Stimulated activated CD4-positive, alpha-beta T cell treated with anti-CD3 and anti-CD28 coated beads, Interleukin-4, amount 100 ng/mL, for 4 hours (primary cell): ENCODE results near the gene PLCG2.
A peak's percentile ranks its signal among the peaks of the same experiment; 100 is the strongest.
"Not testable (repeated sequence)": the region's sequence is repeated elsewhere in the genome, so short reads cannot be mapped to it uniquely, and the experiment has no call there.

Source experiments
- DNase-seq, 2 experiments: peaks; one replicate each; pipeline ENCODE4 v3.0.0-alpha.2; 2020

The PLCG2 gene

GRCh38 chr16:81778861-81779535 is at the start of gene PLCG2:
Gene PLCG2, plus strand, starts transcription at chr16:81779291. Its CDS starts 6,699 bp downstream, at chr16:81785990.
- peak; percentile 37 to 62 for DNase-seq

- no peak for DNase-seq
These were observed 49.6 kb upstream of the PLCG2 start for GRCh38 chr16:81729451-81729850.

- peak; percentile 37 to 57 for DNase-seq
These were observed 48.7 kb upstream of the PLCG2 start for GRCh38 chr16:81730090-81731051.

GRCh38 chr16:81731649-81732048 is 47.4 kb upstream of the PLCG2 start:
- no peak for DNase-seq

GRCh38 chr16:81732699-81733098 is 46.4 kb upstream of the PLCG2 start:
- DNase-seq = no peak

GRCh38 chr16:81733295-81733694 is 45.8 kb upstream of the PLCG2 start:
- no peak for DNase-seq

GRCh38 chr16:81734632-81735434 is 44.3 kb upstream of the PLCG2 start:
- no peak for DNase-seq

GRCh38 chr16:81737885-81738536 is 41.1 kb upstream of the PLCG2 start:
- DNase-seq = peak; percentile 79 to 82

- DNase-seq = no peak
These were observed 40.2 kb upstream of the PLCG2 start for GRCh38 chr16:81738783-81739496.

GRCh38 chr16:81739503-81739902 is 39.6 kb upstream of the PLCG2 start:
- no peak for DNase-seq

- no peak for DNase-seq
These were observed 38.9 kb upstream of the PLCG2 start for GRCh38 chr16:81740169-81740568.

GRCh38 chr16:81741430-81741770 is 37.7 kb upstream of the PLCG2 start:
- not testable (repeated sequence) for DNase-seq

GRCh38 chr16:81744385-81744784 is 34.7 kb upstream of the PLCG2 start:
- DNase-seq = no peak

- DNase-seq = no peak
These were observed 34.2 kb upstream of the PLCG2 start for GRCh38 chr16:81744911-81745310.

GRCh38 chr16:81745704-81746558 is 33.2 kb upstream of the PLCG2 start:
- DNase-seq = peak; percentile 69 to 73

GRCh38 chr16:81746566-81746965 is 32.5 kb upstream of the PLCG2 start:
- DNase-seq = no peak

GRCh38 chr16:81748476-81749198 is 30.5 kb upstream of the PLCG2 start:
- no peak for DNase-seq

GRCh38 chr16:81752225-81752875 is 26.7 kb upstream of the PLCG2 start:
- DNase-seq = no peak

GRCh38 chr16:81752876-81753227 is 26.2 kb upstream of the PLCG2 start:
- DNase-seq = no peak

GRCh38 chr16:81754858-81755257 is 24.2 kb upstream of the PLCG2 start:
- DNase-seq = no peak
